Measurements from ENCODE around the gene WDR93.
A peak's percentile ranks its signal among the peaks of the same experiment; 100 is the strongest.

WDR93 gene

DNA sequence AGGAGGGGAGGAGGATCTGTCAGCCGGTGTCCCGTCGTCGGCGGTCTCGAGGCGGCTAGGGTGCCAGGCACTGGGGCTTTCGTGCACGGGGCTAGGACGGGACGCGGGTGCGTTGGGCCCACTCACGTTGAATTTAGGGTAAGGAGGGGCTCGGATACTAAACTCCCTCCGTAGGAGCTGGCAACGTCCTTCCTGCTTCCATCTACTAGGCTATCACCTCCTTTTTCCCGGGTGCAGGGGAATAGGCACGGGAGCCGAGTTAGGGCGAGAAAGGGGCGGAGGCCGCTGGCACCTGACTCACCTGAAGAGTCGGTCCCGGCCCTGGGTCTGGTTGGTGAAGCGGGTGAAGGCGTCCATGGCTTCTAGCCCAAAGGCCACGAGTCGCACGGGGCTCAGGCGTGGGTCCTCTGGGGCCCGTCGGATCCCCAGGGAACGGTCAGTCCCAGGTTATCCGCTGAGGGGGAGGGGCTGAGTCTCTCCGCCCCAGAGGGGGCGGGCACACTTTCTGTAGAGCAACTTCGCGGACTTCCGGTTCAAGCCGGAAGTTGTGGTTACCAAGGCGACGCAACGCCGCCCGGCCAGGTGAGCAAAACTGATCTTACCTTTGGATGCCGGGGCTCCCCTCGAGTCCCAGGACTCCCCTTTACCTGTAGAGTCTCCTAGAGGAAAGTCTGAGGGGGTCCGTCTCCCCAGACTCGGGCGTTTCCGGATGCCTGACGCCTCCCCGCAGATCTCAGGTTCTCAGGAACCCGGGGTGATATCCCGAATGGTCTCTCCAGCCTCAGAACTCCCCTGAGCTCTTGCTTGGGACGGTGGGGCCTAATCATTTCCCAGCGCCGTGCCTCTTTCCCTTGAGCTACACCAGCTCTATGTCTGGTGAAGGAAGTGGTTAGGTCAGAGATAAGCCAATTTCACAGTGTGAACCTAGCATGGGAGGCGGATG is at the start of gene WDR93, which contains the start of gene PEX11A:
Gene WDR93, plus strand, starts transcription at position 536 of the 943 bp plus-strand sequence. CDS start 10,936 bp downstream, outside the sequence.
Gene PEX11A, minus strand, starts transcription at position 479 of the 943 bp plus-strand sequence. Its CDS starts 122 bp downstream, at position 357.
- peak within 1 kb of the TSS; percentile 70 for H3K4me3 ChIP-seq (ENCODE audit: control insufficient read depth, low read depth, low read length)
- no peak for TF ChIP-seq CTCF (IDR thresholded peaks at IDR 0.05; ENCODE audit: control insufficient read depth, insufficient read depth, low read depth, low read length, missing control alignments)
- no peak for DNase-seq (ENCODE audit: low read depth)

- TF ChIP-seq CTCF (IDR thresholded peaks at IDR 0.05; ENCODE audit: control insufficient read depth, insufficient read depth, low read depth, low read length, missing control alignments) = no peak
- DNase-seq (ENCODE audit: low read depth) = no peak
- no peak overlapping the region for H3K4me3 ChIP-seq (ENCODE audit: control insufficient read depth, low read depth, low read length)
Observed at GRCh38 chr15:89641053-89641452, 49.6 kb upstream of the WDR93 start.

DNA sequence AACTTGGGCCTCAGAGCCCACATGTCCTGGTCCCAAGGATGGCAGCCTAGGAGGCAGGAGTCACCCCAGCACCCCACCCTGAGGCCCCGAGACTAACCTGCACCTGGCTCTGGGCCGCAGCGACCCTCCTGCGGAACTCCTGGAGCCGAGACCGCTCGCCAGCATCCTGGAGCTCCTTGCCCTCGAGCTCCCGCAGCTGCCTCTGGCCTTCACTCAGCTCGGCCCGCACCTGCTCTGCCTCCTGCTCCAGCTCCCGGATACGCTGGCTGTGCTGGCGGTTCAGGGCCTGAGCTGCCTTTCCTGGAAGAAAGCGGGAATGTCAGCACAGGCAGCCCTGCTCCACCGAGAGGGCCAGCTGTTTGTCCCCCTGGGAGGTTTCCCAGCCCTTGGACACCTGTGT is 48.5 kb upstream of the WDR93 start:
- DNase-seq (ENCODE audit: low read depth) = no peak
- no peak for TF ChIP-seq CTCF (IDR thresholded peaks at IDR 0.05; ENCODE audit: control insufficient read depth, insufficient read depth, low read depth, low read length, missing control alignments)
- H3K4me3 ChIP-seq (ENCODE audit: control insufficient read depth, low read depth, low read length) = no peak overlapping the region

DNA sequence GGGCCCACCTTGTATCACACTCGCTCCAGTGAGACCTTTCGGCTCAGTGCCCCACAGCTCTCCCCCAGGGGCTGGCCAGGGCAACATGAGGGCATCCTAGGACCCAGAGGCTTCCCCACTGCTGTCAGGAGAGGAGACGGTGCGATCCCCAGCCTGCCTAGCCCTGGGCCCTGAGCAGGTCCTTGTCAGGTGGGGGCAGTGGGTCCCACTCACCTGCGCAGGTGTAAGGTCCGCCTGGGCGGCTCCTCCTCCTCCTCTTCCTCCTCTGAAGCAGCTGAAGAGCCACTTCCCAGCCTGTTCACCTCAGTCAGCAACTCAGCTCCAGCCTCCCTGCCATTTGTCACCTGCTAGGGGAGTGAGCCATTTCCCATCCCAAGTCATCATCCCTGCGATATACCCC is 44.9 kb upstream of the WDR93 start:
- no peak for DNase-seq (ENCODE audit: low read depth)
- H3K4me3 ChIP-seq (ENCODE audit: control insufficient read depth, low read depth, low read length) = no peak overlapping the region
- TF ChIP-seq CTCF (IDR thresholded peaks at IDR 0.05; ENCODE audit: control insufficient read depth, insufficient read depth, low read depth, low read length, missing control alignments) = no peak

- no peak for DNase-seq (ENCODE audit: low read depth)
- TF ChIP-seq CTCF (IDR thresholded peaks at IDR 0.05; ENCODE audit: control insufficient read depth, insufficient read depth, low read depth, low read length, missing control alignments) = no peak
Observed at GRCh38 chr15:89646416-89647141, 44.0 kb upstream of the WDR93 start.

GRCh38 chr15:89647191-89647851 is 43.3 kb upstream of the WDR93 start:
- no peak overlapping the region for H3K4me3 ChIP-seq (ENCODE audit: control insufficient read depth, low read depth, low read length)
- TF ChIP-seq CTCF (IDR thresholded peaks at IDR 0.05; ENCODE audit: control insufficient read depth, insufficient read depth, low read depth, low read length, missing control alignments) = peak; percentile 91
- no peak for DNase-seq (ENCODE audit: low read depth)

More at GRCh38 chr15:89646416-89647141, 44.0 kb upstream of the WDR93 start:
- no peak overlapping the region for H3K4me3 ChIP-seq (ENCODE audit: control insufficient read depth, low read depth, low read length)

Data from AG09309 (cell line).